NCI-H2196 treated with DMSO at 0.1 percent for 48 hours (cell line): ENCODE data around the gene MYO1E.
"Not testable (repeated sequence)": the region's sequence is repeated elsewhere in the genome, so short reads cannot be mapped to it uniquely, and the experiment has no call there.

Experiments used
- DNase-seq: peaks from one replicate; lab custom pipeline; 2025; ENCODE audit not compliant: unreplicated experiment; lab: John Stamatoyannopoulos, UW

The MYO1E gene

GRCh38 chr15:59152694-59153450, 219.8 kb downstream of the MYO1E start:
- no peak for DNase-seq

DNA sequence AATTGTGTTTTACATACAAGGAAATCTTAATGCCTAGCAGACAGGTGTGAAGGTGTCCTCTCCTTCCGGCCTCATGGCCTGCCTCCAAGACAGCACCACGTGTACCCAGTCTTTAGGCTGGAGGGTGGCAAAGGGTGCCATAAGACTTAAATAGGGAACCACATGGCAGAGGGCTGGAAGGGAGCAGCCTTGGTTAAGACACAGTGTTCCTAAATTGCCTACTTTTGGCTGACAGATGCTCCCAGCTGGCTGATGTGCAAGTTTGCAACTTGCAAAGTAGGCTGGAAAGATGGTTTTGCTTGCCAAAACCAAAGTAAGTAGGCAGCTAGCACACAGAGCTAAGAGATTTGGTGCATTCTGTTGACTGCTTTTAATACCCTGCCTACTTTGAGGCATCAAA, 222.5 kb downstream of the MYO1E start:
- DNase-seq = no peak

DNA sequence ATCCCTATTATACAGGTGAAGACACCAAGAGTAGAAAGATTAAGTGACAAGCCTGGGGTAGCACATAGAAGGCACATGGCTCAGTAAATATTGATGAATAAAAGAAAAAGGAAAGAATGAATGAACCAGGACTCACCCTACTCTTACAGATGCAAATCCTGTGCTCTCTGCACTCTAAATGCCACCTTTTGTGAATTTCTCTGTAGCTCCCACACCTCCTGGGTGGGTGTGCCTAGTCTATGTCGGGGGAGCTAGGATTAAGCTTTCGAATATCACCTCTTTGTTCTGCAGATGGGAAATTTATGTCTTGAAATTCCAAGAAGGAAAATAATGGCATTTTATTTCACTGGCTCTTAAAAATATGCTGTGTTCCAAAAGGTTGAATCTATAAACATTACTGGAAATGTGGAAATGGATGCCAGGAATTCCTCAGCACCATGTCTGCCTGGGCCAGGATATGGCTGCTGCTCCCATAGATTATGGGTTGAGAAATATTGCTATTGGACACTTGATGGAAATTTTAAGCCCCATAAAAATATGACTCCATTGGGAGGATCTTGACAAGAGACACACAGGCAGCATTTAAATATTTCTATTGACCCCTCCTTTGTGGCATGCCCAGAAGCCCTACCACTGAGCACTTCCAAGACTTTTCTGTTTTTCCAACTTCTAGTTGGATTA, 224.4 kb downstream of the MYO1E start:
- DNase-seq = no peak

DNA sequence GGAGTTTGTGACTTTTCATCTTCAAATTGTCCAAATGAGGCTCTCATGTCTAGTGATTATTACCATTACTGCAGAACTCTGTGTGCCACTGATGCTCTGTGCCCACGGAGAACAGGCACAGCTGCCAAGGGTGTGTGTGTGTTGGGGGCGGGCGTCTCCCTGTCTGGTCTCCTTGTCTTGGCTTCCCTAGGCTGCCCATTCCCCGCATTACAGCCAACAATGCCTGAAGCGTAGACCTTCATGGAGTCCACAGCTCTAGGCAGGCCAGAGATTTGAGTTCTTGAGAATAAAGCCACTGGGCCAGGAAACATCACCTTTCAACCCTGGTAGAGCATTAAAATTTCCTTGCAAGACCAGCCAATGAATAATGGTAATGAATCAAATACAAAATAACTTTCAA, 225.0 kb downstream of the MYO1E start:
- DNase-seq = no peak

DNA sequence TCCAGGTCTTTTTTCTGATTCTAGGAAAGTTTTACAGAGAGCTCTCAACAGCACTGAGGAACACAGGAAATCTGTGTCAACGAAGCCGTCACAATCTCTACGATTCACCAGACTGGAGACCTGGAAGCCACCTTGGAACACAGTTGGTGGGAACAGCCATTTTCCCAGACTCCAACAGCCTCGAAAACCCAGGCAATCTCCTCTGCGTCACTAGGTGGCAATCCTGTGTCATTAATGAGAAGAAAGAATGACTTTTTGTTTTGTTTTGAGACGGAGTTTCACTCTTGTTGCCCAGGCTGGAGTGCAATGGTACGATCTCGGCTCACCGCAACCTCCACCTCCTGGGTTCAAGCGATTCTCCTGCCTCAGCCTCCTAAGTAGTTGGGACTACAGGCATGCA, 228.1 kb downstream of the MYO1E start:
- DNase-seq = not testable (repeated sequence)

- no peak for DNase-seq
Measured at GRCh38 chr15:59143281-59143680, 229.4 kb downstream of the MYO1E start.

- no peak for DNase-seq
Measured at GRCh38 chr15:59140422-59141226, 232.0 kb downstream of the MYO1E start.

DNA sequence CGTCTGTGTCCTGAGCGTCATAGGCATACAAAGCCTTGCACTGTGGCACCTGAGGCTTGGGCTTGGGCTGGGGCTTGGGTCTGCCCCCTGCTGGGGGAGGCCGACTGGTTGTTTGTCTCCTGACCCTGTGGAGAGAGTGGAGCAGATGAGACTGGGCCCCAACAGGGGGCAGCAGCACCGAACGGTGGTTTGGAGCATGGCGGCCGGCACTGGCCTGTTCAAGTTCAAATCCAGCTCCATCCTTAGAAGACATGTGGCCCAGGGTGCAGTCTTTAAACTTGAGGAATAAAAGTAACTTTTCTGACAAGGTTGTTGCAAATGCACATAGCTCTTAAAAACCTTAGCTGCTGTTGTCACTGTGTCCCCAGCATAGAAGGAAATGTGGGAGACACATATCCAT, 234.4 kb downstream of the MYO1E start:
- DNase-seq = no peak

GRCh38 chr15:59137566-59137965, 235.1 kb downstream of the MYO1E start:
- DNase-seq = no peak

DNA sequence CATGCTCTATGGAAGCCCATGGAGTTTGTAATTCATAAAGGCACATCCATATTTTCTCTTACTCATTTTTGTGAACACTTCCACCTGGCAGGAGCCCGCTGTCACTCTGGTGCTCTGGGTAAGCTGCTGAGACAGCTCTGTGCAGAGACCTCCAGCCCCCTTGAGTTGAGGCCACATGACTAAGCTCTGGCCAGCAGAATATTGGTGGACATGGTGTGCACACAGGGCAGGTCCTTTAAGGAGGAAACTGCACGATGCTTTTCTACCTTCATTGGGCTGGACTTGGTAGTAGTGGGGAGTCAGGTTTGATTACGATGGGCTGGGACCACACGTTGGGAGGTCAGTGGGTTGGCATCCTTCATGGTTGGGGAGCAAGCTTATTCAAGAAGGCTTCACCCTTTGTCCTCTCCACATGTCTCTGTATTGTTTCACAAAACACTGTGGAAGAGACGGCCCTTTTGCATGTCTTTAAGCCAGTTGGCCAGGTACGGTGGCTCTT, 238.7 kb downstream of the MYO1E start:
- DNase-seq = no peak

DNA sequence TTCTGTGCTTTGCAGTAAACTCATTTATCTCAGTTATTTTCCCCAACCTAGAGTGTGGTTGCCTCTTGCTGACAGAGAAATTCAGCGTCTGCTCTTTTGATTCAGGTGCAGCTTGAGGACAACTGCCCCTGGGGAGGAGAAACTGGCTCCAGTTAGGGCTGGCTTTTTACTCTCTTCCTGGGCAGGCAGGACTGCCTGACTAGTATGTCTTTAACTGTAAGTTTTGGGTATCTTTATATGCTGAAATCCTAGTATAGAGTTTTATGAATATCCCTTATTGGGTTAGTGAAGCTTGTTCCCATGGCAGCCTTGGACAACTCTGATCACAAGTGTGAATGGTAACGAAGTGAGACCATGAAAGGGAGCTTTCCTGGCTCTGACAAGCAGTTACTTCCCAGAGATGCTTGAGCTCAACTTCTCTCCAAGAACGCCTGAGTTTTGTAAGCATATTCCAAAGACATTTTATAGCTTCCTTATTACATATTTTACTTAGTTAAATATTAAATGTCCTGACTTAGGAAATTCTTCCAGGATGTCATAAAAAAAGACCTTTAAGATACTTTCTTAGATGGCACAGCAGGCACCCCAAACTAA, 240.6 kb downstream of the MYO1E start:
- no peak for DNase-seq

- DNase-seq = no peak
Measured at GRCh38 chr15:59131456-59131855, 241.2 kb downstream of the MYO1E start.

GRCh38 chr15:59127255-59127654, 245.4 kb downstream of the MYO1E start:
- not testable (repeated sequence) for DNase-seq

DNA sequence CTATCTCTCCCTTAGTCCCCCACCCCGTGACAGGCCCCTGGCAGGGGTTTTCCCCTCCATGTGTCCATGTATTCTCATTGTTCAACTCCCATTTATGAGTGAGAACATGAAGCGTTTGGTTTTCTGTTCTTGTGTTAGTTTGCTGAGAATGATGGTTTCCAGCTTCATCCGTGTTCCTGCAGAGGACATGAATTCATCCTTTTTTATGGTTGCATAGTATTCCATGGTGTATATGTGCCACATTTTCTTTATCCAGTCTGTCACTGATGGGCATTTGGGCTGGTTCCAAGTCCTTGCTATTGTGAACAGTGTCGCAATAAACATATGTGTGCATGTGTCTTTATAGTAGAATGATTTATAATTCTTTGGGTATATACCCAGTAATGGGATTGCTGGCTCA, 247.0 kb downstream of the MYO1E start:
- DNase-seq = not testable (repeated sequence)

DNA sequence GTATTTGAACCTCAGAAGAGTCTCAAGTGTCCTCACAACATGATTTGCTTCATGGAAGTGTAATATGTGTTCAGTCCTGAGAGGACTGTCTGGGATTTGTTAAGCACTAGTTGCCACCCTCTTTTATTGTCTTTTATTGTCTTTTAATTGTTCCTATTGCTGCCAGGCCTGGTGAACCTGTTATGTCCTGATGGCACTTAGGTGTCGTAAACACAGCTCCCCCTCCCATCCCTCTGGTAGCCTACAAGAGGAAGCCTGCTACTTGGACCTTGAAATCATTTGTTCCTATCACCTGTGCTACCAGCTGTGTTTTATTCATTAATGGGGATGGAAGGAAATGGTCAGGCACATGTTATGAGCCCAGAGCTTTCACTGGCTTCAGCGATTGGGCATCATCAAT, 248.4 kb downstream of the MYO1E start:
- no peak for DNase-seq

- DNase-seq = no peak
Measured at GRCh38 chr15:59120937-59121336, 251.7 kb downstream of the MYO1E start.

GRCh38 chr15:59119625-59120024, 253.0 kb downstream of the MYO1E start:
- no peak for DNase-seq

DNA sequence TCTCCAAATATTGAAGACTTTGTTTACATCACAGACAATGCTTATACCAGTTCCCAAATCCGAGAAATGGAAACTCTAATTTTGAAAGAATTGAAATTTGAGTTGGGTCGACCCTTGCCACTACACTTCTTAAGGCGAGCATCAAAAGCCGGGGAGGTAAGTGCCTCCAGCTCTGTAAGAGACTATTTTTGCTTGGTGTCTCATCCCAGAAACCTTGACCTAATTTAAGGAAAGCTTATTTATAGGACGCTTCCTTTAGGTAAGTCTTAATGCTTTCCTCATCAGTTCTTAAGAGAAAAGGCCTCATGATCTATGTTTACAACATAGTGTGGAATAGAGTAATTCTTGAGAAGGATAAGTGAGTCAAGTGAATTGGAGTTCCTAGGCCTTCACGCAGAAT, 255.9 kb downstream of the MYO1E start:
- DNase-seq = no peak

GRCh38 chr15:59116141-59116540, 256.5 kb downstream of the MYO1E start:
- DNase-seq = no peak

GRCh38 chr15:59115047-59115446, 257.6 kb downstream of the MYO1E start:
- DNase-seq = no peak

DNA sequence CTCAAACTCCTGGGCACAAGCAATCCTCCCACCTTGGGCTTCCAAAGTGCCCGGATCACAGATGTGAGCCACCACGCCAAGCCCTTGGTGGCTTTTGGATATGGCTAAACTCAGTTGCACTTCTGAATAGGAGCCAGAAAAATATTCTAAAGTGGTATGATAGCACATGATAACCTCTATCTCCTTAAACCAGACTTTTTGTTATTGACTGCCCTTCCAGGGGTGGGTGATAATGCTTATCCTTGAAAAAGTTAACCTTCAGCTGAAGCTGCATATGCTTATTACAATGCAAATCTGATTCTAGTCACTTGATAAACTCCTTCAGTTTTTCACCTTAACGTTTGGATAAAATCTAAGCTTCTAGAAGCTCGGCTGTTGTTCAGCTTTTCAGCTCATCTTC, 261.4 kb downstream of the MYO1E start:
- no peak for DNase-seq
